ENCODE results near the gene FAM120B.
A peak's percentile ranks its signal among the peaks of the same experiment; 100 is the strongest.

Gene FAM120B

DNA sequence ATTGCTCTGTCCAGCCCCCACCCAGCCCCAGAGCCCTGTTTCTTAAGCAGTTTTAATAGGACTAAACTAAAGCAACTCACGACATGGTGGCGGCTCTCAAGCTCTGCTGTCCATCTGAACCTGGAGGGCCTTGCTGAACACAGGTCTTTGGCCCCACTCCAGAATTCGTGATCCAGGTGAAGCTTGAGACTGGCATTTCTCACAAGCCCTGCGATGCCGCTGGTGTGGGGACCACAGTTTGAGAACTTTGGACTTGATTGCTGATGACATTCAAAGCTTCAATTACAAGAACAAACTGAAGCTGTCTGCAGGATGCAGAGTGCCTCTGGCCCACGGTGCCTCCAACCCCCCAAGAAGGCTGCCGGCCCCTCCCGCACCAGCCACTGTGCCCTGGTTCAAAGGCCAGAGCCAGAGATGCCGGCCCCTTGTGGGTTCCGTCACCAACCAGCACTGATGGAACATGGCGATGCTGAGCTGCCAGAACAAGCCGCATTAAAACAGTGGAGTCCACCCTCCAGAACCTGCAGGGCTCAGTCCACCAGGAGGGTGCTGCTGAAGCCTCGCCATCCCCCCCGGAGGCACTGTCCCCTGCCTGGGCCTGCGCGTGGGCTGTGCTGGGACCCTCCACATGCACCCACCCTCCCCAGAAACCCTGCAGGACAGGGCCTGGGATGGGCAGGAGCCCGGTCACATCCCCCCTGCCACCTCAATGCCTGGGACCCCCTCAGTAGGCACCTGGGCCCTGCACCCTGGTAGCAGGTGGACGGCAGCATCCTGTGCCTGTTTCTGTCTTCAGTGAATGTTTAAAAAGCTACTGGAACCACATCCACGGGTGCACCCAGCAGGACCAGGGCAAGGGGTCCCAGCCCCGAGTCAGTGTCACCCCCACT is 145.4 kb downstream of the FAM120B start:
- ATAC-seq (replicated peaks) (no peak), DNase-seq (no peak)
- peaks cover 7 to 8% of the 10 kb centered on the region in 2 donors for H3K4me1 Mint-ChIP-seq (ENCODE audit: low read depth in 2 of 2)
- H3K9me3 Mint-ChIP-seq: peaks cover 0 to 8% of the 10 kb centered on the region in 2 donors
- H3K27me3 Mint-ChIP-seq: peaks cover 2 to 6% of the 10 kb centered on the region in 2 donors
- H3K36me3 Mint-ChIP-seq (ENCODE audit: insufficient read depth): no peaks in the 10 kb centered on the region
- peak overlapping the region in 1 of 2 donors; percentile 80 for H3K27ac Mint-ChIP-seq
- H3K4me3 Mint-ChIP-seq: no peak overlapping the region

GRCh38 chr6:170452767-170453545 is 146.4 kb downstream of the FAM120B start:
- H3K27me3 Mint-ChIP-seq: no peaks in the 10 kb centered on the region
- peak overlapping the region in 1 of 2 donors; percentile 80 for H3K27ac Mint-ChIP-seq
- H3K4me3 Mint-ChIP-seq: no peak overlapping the region
- no peaks in the 10 kb centered on the region for H3K36me3 Mint-ChIP-seq (ENCODE audit: insufficient read depth)
- no peak for ATAC-seq (replicated peaks)
- H3K4me1 Mint-ChIP-seq (ENCODE audit: low read depth in 2 of 2): peaks cover 7 to 8% of the 10 kb centered on the region in 2 donors
- DNase-seq: no peak
- peaks cover 0 to 8% of the 10 kb centered on the region in 2 donors for H3K9me3 Mint-ChIP-seq

DNA sequence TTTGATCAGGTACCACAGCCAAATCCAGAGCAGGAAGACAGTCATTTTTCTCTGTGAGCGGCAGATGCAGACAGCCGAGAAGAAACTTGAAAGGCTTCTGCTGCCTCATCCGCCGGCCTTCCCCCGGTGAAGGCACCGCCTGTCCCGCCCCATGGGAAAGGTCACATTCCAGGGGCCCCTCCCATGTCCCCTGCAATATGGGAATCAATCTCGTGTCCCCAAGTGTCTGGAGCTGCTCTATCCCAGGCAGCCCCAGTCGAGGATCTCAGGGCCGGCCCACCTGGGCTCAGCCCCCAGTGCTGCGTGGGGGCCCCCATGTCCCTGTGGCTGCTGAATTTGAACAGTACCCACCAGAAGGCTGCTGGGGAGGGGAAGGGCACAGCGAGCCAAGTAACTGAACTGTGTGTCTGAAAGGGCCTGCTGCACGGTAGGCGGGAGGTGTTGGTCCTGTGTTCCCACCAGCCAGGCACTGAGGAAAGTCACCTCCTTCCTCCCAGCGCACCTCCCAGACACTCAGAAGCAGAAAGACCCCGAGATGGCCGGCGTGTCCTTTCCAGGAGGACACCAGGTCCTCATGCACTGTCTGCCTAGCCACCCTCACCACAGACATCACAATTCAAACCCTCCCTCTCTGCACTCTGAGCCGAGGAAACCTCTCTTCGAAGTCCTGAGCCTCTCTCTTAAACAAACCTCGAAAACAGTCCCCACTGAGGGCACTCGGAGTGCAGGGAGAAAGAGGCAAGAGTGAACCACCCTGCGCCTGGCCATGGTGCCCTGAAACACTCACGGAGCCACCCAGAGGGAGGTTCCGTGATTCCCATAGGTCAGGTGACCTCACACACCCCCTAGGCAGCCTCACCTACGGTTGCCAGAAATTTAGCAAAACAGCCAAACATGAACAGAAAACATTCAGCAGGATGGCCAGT is 147.3 kb downstream of the FAM120B start:
- Mint-ChIP-seq H3K9me3 (peaks cover 0 to 8% of the 10 kb centered on the region in 2 donors), H3K36me3 (ENCODE audit: insufficient read depth) (no peaks in the 10 kb centered on the region), H3K27ac (peak overlapping the region in 1 of 2 donors; percentile 16), H3K4me3 (no peak overlapping the region), H3K4me1 (ENCODE audit: low read depth in 2 of 2) (peaks cover 7 to 8% of the 10 kb centered on the region in 2 donors), H3K27me3 (no peaks in the 10 kb centered on the region)
- DNase-seq: no peak
- no peak for ATAC-seq (replicated peaks)

DNA sequence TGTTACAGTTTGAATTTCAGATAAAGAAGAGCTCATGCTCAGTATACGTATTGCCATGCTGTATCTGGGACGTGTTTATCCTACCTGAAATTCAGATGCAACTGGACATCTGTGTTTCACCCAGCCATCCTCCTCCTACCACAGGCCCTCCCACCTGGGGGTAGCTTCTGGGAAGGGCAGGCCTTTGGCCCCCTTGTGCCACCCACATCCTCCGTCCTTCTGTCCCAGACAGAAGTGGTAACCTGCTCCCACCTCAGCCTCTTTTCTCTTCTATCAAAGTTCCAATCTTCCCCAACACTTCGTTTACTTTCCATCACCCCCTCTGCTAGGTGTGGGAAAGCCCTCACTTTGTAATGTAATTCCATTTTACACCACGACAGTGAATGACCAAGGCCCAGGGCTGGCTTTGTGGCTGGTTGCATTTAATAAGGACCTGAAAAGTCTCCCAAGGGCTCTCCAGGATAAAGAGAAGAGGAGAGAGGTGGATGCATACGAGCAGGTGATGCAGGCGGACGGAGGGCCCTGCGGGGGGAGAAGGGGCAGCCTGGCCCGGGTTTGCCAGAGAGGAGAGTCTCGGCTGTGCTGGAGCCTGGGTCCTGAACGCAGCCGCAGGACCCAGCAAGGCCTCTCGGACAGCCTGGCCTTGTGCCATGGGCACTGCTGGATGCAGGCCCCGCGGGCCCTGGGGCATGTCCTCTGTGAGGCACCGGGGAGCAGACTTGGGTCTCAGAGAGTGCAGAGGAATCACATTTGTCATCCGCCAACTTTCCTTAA is 148.1 kb downstream of the FAM120B start:
- no peaks in the 10 kb centered on the region for H3K36me3 Mint-ChIP-seq (ENCODE audit: insufficient read depth)
- peak overlapping the region; percentile 16 to 33 for H3K27ac Mint-ChIP-seq
- no peak for DNase-seq
- H3K27me3 Mint-ChIP-seq: peaks cover 4% of the 10 kb centered on the region in 2 donors
- no peak for ATAC-seq (replicated peaks)
- no peak overlapping the region for H3K4me3 Mint-ChIP-seq
- H3K9me3 Mint-ChIP-seq: peaks cover 0 to 8% of the 10 kb centered on the region in 2 donors
- peaks cover 11 to 12% of the 10 kb centered on the region in 2 donors for H3K4me1 Mint-ChIP-seq (ENCODE audit: low read depth in 2 of 2)

DNA sequence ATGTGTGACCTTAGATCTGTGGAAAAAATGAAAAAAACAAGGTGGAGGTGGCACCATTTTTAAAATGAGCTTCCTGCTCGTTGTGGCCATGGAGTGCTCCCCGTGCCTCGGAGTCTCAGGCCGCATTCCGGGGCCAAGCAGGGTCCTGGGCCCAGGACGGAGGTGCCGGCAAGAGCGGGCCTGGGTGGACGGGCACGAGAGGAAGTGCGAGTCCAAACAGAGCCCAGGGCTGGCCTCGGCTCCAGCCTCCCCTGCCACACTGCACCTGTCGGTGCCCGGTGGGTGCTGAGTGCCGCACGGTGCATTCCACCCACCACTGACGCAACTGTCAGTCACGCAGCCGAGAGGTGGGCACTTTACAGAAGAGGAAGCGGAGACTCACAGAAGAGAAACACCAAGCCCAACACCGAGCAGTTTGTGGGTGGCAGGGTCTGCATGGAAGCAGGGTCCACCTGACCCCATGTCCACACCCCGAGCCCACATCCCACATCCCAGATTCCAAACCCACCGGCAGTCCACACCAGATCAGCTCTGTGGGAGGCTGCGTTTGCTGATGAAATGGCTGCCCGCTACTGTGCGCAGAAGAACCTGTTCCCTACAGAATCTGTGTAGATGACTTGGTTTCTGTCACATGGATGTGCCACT is 148.9 kb downstream of the FAM120B start:
- H3K4me3 Mint-ChIP-seq: no peak overlapping the region
- peaks cover 16 to 17% of the 10 kb centered on the region in 2 donors for H3K4me1 Mint-ChIP-seq (ENCODE audit: low read depth in 2 of 2)
- H3K36me3 Mint-ChIP-seq (ENCODE audit: insufficient read depth): no peaks in the 10 kb centered on the region
- H3K27ac Mint-ChIP-seq: no peak overlapping the region
- peaks cover 9 to 11% of the 10 kb centered on the region in 2 donors for H3K27me3 Mint-ChIP-seq
- H3K9me3 Mint-ChIP-seq: peaks cover 0 to 8% of the 10 kb centered on the region in 2 donors
- ATAC-seq (replicated peaks) (no peak), DNase-seq (no peak)

DNA sequence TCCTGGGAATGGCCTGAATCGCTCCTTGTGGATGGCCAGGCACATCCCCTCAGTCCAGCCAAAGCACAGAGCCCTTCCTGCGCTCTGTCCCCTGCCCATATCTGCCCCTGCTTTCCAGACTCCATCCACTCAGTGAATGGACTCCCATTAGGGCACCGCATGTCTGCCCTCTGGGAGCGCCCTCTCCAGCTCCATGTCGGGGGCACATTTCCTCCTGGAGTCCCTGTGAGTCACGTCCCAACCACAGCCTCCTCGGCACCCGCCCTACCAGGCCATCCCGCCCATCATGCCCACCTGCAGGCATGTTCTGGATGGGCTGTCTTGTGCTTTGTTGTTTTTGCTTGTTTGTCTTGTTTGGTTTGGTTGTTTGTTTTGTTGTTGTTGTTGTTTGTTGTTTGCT is 149.8 kb downstream of the FAM120B start:
- Mint-ChIP-seq H3K9me3 (peaks cover 0 to 8% of the 10 kb centered on the region in 2 donors), H3K4me1 (ENCODE audit: low read depth in 2 of 2) (peaks cover 17 to 18% of the 10 kb centered on the region in 2 donors), H3K27ac (no peak overlapping the region), H3K27me3 (peaks cover 10 to 17% of the 10 kb centered on the region in 2 donors), H3K36me3 (ENCODE audit: insufficient read depth) (no peaks in the 10 kb centered on the region), H3K4me3 (no peak overlapping the region)
- ATAC-seq (replicated peaks) (no peak), DNase-seq (no peak)

Measured in effector memory CD8-positive, alpha-beta T cell (primary cell).